Mesendoderm (in vitro differentiated cells): ENCODE data around the gene SUN1.
A peak's percentile ranks its signal among the peaks of the same experiment; 100 is the strongest.

Experiments
- DNase-seq: peaks from one replicate; pipeline ENCODE4 v3.0.0; 2013
- H2AK5ac ChIP-seq: 2 replicates; pipeline ENCODE4 v1.6.1; 2013; ENCODE audit warnings: low read length, inconsistent platforms
- H2BK120ac ChIP-seq: 2 replicates; pipeline ENCODE4 v1.6.1; 2013; ENCODE audit warnings: low read depth, mild to moderate bottlenecking, low read length, moderate library complexity, mixed read lengths
- H2BK15ac ChIP-seq: replicated peaks from 2 replicates; pipeline ENCODE4 v1.6.1; 2013; ENCODE audit warnings: low read depth, mild to moderate bottlenecking, moderate library complexity
- H2BK5ac ChIP-seq: 2 replicates; pipeline ENCODE4 v1.6.1; 2013; ENCODE audit warnings: low read length, inconsistent platforms
- H3K18ac ChIP-seq: 2 replicates; pipeline ENCODE4 v1.6.1; 2013; ENCODE audit warnings: mild to moderate bottlenecking, low read length, mixed read lengths
- H3K23ac ChIP-seq: one replicate; pipeline ENCODE4 v1.6.1; 2013; ENCODE audit warnings: low read length
- H3K27ac ChIP-seq: 2 replicates; pipeline ENCODE4 v1.5.1; 2013; ENCODE audit warnings: low read depth, mild to moderate bottlenecking, inconsistent platforms, low read length, moderate library complexity
- H3K27me3 ChIP-seq: 2 replicates; pipeline ENCODE4 v1.6.1; 2013; ENCODE audit warnings: low read length, control low read depth, mild to moderate bottlenecking, inconsistent platforms; ENCODE audit not compliant: insufficient read depth, poor library complexity
- H3K36me3 ChIP-seq: 2 replicates; pipeline ENCODE4 v1.6.1; 2013; ENCODE audit warnings: low read length, inconsistent platforms; ENCODE audit not compliant: control insufficient read depth, insufficient read depth
- H3K4ac ChIP-seq: one replicate; pipeline ENCODE4 v1.6.1; 2013; ENCODE audit warnings: low read depth, mild to moderate bottlenecking, low read length, moderate library complexity
- H3K4me1 ChIP-seq: 2 replicates; pipeline ENCODE4 v1.6.1; 2013; ENCODE audit warnings: low read depth, low read length, inconsistent platforms; ENCODE audit not compliant: control insufficient read depth
- H3K4me2 ChIP-seq: 2 replicates; pipeline ENCODE4 v1.6.1; 2013; ENCODE audit warnings: low read length
- H3K4me3 ChIP-seq: 2 replicates; pipeline ENCODE4 v1.5.1; 2013; ENCODE audit warnings: mild to moderate bottlenecking, low read length
- H3K56ac ChIP-seq: one replicate; pipeline ENCODE4 v1.6.1; 2013; ENCODE audit warnings: low read length
- H3K79me1 ChIP-seq: 2 replicates; pipeline ENCODE4 v1.6.1; 2013; ENCODE audit warnings: low read length, inconsistent platforms
- H3K79me2 ChIP-seq: 2 replicates; pipeline ENCODE4 v1.6.1; 2013; ENCODE audit warnings: mild to moderate bottlenecking, low read length; ENCODE audit not compliant: control insufficient read depth, insufficient read depth
- H3K9ac ChIP-seq: 2 replicates; pipeline ENCODE4 v1.6.1; 2013; ENCODE audit warnings: low read length, inconsistent platforms
- H4K5ac ChIP-seq: one replicate; pipeline ENCODE4 v1.6.1; 2013; ENCODE audit warnings: low read length
- H4K8ac ChIP-seq: one replicate; pipeline ENCODE4 v1.6.1; 2013; ENCODE audit warnings: low read depth, mild to moderate bottlenecking, control low read depth, low read length, moderate library complexity
- WGBS: extraction: QIAGEN DNeasy Blood & Tissue Kit; methylation state at CpG from one replicate; pipeline ENCODE4 v1.1.7; 2013; ENCODE audit warnings: low lambda C conversion rate, missing lambda C conversion rate; ENCODE audit not compliant: insufficient coverage; ENCODE audit errors: extremely low coverage; 5-methylcytosine and 5-hydroxymethylcytosine counted together

The SUN1 gene

DNA sequence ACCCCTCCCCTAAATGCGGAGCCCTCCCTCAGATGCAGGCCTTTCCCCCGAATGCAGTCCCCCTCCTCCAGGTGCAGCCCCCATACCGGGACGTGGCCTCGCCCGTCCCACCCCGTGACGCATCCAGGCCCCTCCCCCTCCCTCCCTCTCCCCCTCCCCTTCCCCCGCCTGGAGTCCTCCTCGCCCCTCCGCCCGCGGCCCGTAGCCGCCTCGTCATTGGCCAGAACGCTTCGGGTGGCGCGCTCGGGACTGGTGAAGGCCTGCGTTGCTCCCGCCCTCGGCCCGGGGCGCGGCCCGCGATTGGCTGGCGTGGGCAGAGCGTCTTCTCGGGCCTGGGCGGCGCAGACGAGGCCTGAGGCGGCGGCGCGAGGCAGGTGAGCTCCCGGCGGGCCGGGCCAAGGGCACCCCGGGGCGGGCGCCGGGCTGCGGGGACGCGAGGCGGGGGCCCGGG is 16.0 kb upstream of the SUN1 start:
- Histone ChIP-seq H4K8ac (peak overlapping the region; percentile 68), H3K27me3 (no peaks in the 10 kb centered on the region), H3K4me3 (no peak overlapping the region), H2BK120ac (no peak overlapping the region), H3K79me2 (peaks cover 40% of the 10 kb centered on the region), H3K36me3 (no peaks in the 10 kb centered on the region), H3K23ac (no peak overlapping the region), H3K56ac (no peak overlapping the region), H3K9ac (no peak overlapping the region), H2BK15ac (no peak overlapping the region), H4K5ac (no peak overlapping the region), H3K4me2 (no peak overlapping the region), H3K4ac (peak overlapping the region; percentile 74), H2BK5ac (no peak overlapping the region), H3K4me1 (peaks cover 10% of the 10 kb centered on the region), H3K79me1 (peaks cover 5% of the 10 kb centered on the region), H3K27ac (no peak overlapping the region), H2AK5ac (no peak overlapping the region), H3K18ac (peak overlapping the region; percentile 96)
- peak; percentile 99 for DNase-seq
- WGBS = no CpG with 5 or more reads among the region's 51 CpGs

DNA sequence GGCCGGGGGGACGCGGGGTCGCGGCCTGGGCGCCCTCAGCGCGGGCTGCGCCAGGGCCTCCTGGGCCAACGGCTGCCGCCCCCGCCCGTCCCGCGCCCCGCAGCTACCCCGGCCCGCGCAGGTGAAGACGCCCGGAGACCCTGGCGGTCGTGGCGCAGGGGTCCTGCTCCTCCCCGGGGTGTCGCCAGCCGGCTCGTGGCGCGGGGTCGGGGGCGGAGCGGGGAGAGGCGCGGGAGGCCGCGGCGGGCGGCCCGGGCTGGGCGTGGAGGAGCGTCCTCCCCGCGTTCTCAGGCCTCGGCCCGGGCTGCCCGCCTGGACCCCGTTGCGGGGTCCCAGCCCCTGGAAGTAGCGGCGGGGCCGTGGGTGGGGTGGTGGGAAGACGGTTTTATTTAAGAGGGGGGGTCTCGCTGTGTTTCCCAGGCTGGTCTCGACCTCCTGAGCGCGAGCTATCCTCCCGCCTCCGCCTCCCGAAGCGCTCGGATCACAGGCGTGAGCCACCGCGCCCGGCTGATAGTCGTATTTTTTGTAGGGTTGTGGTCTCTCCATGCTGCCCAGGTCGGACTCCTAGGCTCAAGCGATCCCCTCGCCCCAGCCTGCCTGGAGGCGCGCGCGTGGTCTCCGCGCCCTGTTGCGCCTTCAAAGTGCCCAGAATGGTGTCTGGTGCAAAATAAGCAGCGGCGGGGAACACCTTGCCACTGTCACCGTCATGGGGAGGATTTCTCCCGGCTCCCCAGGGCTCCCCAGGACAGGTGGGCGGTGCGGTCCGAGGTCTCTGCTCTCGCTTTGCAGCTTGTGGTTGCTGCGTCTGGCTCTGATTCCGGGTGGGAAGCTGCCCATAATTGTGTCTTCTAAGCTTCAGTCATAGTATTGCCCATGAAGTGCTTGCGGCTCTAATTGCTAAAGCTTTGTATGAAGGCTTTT is 15.3 kb upstream of the SUN1 start:
- DNase-seq = peak; percentile 55
- Histone ChIP-seq H3K56ac (peak overlapping the region; percentile 92), H4K8ac (peak overlapping the region; percentile 68), H2BK5ac (no peak overlapping the region), H4K5ac (no peak overlapping the region), H3K36me3 (no peaks in the 10 kb centered on the region), H3K23ac (peak overlapping the region; percentile 100), H3K27me3 (no peaks in the 10 kb centered on the region), H3K79me2 (peaks cover 46% of the 10 kb centered on the region), H3K4me1 (peaks cover 10% of the 10 kb centered on the region), H2AK5ac (no peak overlapping the region), H3K18ac (peak overlapping the region; percentile 96), H3K4me2 (peak overlapping the region; percentile 52), H3K4me3 (peak overlapping the region; percentile 44), H2BK120ac (no peak overlapping the region), H2BK15ac (no peak overlapping the region), H3K27ac (peak overlapping the region; percentile 19), H3K9ac (peak overlapping the region; percentile 82), H3K79me1 (peaks cover 7% of the 10 kb centered on the region), H3K4ac (peak overlapping the region; percentile 74)
- no CpG with 5 or more reads among the region's 88 CpGs for WGBS

DNA sequence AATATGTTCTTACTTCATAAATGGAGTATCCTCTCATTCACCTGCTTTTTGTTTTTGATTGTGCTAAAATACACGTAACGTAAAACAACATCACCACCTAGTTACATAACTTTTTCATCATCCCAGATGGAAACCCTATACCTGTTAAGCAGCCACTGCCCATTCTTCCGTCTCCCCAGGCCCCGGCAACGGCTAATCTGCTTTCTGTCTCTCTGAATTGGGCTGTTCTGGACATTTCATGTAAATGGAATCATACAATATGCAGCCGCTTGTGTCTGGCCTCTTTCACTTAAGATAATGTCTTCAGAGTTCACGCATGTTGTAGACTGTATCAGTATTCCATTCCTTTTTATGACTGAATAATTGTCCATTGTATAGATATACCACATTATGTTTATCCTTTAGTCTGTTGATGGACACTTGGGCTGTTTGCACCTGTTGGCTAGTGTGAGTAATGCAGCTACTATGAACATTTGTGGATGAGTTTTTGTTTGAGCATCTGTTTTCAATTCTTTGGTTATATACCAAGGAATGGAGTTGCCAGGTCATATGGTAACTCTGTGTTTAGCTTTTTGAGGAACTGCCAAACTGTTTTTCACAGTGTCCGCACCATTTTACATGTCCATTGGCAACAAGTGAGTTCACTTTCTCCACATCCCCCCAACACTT is 14.1 kb upstream of the SUN1 start:
- DNase-seq = no peak
- no peaks in the 10 kb centered on the region for H3K27me3 ChIP-seq
- no peak overlapping the region for H3K4me3 ChIP-seq

DNA sequence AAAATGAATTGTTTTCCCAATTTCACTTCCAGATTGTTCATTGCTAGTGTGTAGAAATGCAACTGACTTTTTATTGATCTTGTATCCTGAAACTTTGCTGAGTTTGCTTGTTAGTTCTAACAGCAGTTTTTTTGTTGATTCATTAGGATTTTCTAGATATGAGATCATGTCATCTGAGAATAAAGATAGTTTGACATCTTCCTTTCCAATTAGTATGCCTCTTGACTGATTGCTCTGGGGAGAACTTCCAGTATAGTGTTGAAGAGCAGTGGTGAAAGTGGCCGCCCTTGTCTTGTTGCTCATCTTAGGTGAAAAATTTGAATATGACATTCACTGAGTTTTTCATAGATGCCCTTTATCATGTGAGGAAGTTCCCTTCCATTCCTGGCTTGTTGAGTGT is 11.9 kb upstream of the SUN1 start:
- H3K9ac ChIP-seq = no peak overlapping the region
- H3K4me3 ChIP-seq = no peak overlapping the region
- no peaks in the 10 kb centered on the region for H3K4me1 ChIP-seq
- WGBS = no CpG with 5 or more reads among the region's 1 CpG
- H3K79me2 ChIP-seq = peaks cover 73% of the 10 kb centered on the region
- no peaks in the 10 kb centered on the region for H3K27me3 ChIP-seq
- H3K18ac ChIP-seq = no peak overlapping the region
- DNase-seq = no peak
- H2BK5ac ChIP-seq = no peak overlapping the region
- no peak overlapping the region for H2BK120ac ChIP-seq
- no peak overlapping the region for H3K27ac ChIP-seq
- no peak overlapping the region for H2BK15ac ChIP-seq
- no peak overlapping the region for H2AK5ac ChIP-seq
- H3K4ac ChIP-seq = no peak overlapping the region
- no peak overlapping the region for H4K8ac ChIP-seq
- no peak overlapping the region for H4K5ac ChIP-seq
- H3K36me3 ChIP-seq = no peaks in the 10 kb centered on the region
- no peak overlapping the region for H3K23ac ChIP-seq
- H3K4me2 ChIP-seq = no peak overlapping the region
- peaks cover 25% of the 10 kb centered on the region for H3K79me1 ChIP-seq
- no peak overlapping the region for H3K56ac ChIP-seq

More for the DNA sequence above, 14.1 kb upstream of the SUN1 start:
- Histone ChIP-seq H2AK5ac (no peak overlapping the region), H3K18ac (no peak overlapping the region), H2BK120ac (no peak overlapping the region), H4K8ac (no peak overlapping the region), H3K4me1 (peaks cover 6% of the 10 kb centered on the region), H3K4ac (no peak overlapping the region), H3K79me1 (peaks cover 12% of the 10 kb centered on the region), H3K79me2 (peaks cover 57% of the 10 kb centered on the region), H3K36me3 (no peaks in the 10 kb centered on the region), H3K27ac (no peak overlapping the region), H3K23ac (no peak overlapping the region), H4K5ac (no peak overlapping the region), H2BK15ac (no peak overlapping the region), H2BK5ac (no peak overlapping the region), H3K56ac (no peak overlapping the region), H3K9ac (no peak overlapping the region), H3K4me2 (no peak overlapping the region)
- WGBS = 100% methylated on average over 2 of the region's 8 CpGs

DNA sequence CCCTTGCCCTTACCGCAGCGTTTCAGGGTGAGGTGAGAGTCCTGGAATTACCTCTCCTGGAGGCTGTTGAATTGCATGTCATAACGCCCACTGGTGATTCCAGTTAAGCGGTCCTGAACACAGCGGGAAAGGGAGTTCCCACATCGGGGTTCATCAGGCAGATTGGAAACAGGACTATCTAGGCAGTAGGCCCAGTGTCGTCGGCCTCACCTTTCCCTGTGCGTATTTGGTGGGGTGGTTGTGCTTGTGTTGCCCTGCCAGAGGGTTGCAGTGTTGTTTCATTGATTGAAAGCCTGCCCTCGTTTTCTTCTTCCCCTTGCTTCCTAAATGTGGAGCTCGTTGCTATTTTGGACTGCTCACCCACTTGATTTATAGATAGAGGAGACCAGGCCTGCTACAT is 10.6 kb upstream of the SUN1 start:
- Histone ChIP-seq H3K79me1 (peaks cover 29% of the 10 kb centered on the region), H4K5ac (no peak overlapping the region), H3K36me3 (no peaks in the 10 kb centered on the region), H3K27me3 (no peaks in the 10 kb centered on the region), H3K4ac (no peak overlapping the region), H3K9ac (no peak overlapping the region), H2BK15ac (no peak overlapping the region), H3K4me1 (peaks cover 2% of the 10 kb centered on the region), H2BK120ac (no peak overlapping the region), H3K23ac (no peak overlapping the region), H2AK5ac (no peak overlapping the region), H3K27ac (no peak overlapping the region), H3K18ac (no peak overlapping the region), H4K8ac (no peak overlapping the region), H3K56ac (no peak overlapping the region), H3K4me2 (no peak overlapping the region), H2BK5ac (no peak overlapping the region), H3K4me3 (no peak overlapping the region), H3K79me2 (peaks cover 83% of the 10 kb centered on the region)
- WGBS = no CpG with 5 or more reads among the region's 11 CpGs
- no peak for DNase-seq
